CD4-positive, alpha-beta T cell treated with Interleukin-1 beta for 1 hour (primary cell): ENCODE measurements around the gene THADA.
"Not testable (repeated sequence)": the region's sequence is repeated elsewhere in the genome, so short reads cannot be mapped to it uniquely, and the experiment has no call there.

ENCODE experiments used
- DNase-seq, 2 donors: peaks; one replicate each; pipeline ENCODE4 v3.0.0-alpha.2; 2020 to 2022

Gene THADA

DNA sequence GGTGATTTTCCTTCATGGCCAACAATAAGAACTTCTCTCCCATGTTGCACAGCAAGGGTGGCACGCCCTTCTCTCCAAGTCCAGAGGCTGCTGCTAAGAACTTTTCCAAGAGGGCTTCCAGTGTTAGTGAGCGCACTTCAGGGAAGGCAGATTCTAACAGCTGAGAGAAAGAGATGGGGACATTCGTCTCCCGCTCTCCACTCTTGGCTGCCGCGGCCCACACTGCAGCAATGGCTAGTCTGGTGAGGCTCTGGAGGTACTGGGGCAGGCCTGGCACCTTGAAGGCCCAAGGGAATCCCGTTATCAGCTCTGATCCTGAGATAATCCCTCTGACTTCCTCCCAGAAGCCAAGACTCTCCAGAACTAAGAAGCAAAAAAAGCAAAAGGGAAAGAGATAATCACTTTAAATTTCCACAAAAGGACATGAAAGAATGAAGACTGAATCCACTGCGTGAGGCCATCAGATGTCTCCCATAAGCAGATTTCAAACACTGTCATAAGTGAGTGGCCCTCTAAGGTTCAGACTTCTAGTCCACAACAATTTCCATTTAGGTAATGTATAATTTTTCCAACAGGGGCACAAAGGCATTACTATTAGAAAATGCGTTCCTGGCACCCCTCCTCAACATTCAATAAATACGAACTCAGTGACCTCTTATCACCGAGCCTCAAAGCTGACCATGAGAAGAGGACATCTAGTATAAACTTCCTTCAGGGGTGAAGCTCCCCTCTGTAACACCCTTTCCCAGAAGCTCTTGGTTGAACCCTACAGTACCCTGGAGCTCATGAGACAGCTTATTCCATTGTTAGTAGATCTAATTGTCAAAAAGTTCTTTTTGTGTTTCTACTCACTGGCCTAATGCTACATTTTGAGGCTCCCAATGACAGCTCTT lies 302.7 kb downstream of the THADA start:
- no peak for DNase-seq

DNA sequence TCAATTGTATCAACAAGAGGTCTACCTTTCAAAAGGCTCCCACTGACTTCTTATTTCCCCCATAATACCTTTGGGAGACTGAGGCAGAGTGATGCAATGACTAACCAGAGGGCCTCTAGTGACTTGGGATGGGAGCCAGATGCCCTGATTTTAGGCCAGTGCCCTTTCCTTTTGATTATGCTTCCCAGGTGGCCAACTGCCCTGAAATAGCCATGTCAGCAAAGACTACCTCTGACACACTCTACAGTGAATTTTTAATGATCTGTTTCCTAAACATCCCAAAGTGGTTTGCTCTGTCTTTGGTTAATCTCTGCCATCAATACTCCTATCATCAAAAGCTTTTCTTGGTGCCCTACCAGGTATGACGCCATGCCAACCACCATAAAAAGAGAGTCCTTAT lies 303.5 kb downstream of the THADA start:
- no peak for DNase-seq

DNA sequence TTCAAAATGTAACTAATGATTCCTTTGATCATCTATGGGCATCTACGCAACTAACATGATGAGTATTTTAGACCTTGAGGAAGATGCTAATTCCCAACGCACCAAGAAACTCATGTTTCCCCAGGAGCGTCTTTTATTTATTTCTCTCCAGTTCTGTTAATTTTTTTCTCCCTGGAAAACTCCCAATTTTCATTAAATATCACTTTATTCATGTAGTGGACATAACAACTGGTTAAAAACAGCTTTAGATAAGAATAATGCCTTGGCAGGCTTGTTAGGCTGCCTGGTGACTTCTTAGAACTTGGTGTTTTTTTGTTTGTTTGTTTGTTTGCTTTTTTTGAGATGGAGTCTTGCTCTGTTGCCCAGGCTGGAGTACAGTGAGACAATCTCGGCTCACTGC lies 306.5 kb downstream of the THADA start:
- no peak for DNase-seq

DNA sequence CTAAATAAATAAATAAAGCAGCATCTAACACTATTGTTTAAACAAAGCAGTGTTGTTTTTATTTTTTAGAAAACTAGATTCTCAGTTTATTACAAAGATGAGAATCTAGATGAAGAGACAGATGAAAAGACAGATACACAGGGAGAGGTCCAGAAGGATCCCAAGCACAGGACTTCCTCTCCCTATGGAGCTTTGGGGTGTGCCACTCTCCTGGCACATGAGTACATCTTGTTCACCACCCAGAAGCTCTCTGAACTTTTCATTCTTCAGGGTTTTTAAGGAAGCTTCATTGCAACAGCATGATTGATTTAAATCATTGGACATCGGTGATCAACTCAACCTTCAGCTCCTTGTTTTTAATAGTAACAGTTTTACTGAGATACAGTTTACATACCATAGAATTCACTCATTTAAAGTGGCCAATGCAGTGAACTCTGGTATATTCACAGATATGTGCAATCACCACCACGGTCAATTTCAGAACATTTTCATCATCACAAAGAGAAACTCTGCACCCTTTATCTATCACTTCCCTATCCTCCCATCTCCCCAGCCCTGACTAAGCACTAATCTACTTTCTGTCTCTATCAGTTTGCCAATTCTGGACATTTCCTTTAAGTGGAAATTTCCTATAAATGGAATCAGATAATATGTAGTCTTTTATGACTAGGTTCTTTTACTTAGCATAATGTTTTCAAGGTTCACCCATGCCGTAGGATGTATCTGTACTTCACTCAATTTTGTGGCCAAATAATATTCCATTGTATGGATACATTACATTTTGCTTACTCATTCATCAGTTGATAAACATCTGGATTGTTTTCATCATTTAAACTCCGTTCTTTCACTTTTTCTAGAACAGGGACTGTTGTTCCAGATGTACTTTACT lies 307.2 kb downstream of the THADA start:
- DNase-seq, result no peak

DNA sequence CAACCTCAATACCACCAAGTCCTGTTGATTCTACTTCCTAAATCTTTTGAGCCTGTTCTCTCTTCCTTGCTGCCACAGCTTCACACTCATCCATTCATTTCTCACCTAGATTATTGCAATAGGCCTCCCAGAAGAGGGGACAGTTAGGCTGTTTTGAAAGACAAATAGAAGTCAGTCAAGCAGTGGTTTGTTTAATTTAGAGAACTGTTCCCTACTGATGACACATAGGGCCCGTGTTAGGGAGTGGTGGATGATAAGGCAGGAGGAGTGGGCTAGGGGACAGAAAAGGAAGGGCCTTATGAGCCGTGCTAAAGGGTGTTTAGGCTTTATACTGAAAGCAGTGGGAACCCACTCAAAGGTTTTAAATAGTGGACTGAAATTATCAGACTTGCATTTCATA lies 309.9 kb downstream of the THADA start:
- DNase-seq, result no peak

DNA sequence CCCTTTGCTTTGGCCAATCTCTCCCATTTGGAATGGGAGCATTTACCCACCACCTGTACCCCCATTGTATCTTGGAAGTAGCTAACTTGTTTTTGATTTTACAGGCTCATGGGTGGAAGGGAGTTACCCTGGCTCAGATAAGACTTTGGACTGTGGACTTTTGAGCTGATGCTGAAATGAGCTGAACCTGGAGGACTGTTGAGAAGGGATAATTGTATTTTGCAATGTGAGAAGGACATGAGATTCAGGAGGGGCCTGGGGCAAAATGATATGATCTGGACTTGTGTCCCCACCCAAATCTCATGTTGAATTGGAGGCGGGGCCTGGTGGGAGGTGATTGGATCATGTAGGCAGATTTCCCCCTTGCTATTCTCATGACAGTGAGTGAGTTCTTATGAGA lies 310.9 kb downstream of the THADA start:
- no peak for DNase-seq

DNA sequence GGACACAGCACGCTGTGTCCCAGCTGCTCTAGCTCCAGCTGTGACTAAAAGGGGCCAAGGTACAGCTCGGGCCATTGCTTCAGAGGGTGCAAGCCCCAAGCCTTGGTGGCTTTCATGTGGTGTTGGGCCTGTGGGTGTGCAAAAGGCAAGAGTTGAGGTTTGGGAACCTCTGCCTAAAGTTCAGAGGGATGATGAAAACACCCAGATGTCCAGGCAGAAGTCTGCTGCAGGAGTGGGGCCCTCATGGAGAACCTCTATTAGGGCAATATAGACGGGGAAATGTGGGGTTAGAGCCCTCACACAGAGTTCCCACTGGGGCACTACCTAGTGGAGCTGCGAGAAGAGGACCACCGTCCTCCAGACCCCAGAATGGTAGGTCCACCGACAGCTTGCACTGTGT lies 311.5 kb downstream of the THADA start:
- DNase-seq, result not testable (repeated sequence)

DNA sequence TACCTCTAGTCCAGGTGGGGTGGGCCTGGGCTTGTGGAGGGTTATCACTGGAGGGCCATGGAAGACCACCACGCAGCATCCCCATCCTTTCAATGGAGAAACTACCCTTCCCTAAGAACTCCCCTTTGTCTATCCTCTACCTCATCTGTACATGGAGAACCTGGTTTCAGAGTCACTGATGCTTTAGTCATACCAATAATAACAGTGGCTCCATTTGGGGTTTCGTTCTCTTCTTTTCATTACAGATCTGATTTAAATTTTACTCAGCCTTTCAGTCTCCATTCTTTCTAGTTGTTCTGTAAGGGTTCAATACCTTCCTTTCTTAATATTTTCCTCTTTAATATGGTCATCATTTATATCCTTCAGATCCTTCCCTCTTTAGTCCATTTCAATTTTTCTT lies 314.8 kb downstream of the THADA start:
- no peak for DNase-seq

DNA sequence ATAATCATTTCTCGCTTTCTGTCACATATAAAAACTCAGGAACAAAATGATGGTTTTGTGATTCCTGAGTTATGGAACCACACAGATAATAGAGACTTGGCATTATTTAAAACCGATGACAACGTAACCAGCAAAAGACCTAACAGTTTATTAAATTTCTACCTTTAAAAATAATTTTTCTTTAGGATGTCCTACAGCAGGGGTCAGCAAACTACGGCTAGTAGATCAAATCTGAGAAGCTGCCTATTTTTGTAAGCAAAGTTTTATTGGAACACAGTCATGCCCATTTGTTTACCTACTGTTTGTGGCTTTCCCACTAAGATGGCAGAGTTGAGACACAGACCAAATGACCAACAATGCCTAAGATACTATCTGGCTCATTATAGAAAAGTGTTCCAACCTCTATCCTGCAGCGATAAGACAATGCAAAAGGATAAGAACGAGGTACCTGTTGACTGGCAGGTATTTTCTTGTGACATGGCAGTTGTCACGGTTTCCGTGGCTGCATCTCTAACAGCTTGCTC lies 316.5 kb downstream of the THADA start:
- DNase-seq, result no peak

DNA sequence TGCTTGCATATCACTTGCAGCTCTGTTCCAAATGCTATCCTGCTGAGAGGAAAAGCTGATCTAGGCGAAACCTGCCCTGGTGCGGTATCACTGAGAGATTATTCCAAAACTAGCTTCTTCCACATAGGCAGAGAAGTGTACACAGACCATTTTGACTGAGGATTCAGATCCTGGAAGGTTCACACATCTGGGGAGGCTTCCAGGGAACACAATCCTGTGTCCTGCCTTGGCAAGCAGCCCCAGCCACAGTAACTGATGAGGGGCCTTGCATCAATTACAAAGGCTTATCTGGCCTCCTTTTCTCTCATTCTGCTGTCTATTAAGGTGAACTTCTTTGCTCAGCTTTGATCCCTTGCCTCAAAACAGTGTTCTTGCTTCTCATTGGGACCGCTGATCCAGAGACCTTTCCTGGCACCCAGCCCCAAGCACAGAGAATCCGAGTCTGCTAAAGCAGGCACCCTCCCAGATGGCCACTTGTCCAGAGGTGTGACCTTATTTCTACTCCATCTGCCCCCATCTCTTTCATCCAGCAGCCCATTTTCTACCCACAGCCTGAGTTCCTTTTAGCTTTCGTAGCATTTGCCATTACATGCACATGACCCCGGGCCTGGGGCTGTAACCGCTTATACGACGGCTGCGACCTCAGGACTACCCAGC lies 317.1 kb downstream of the THADA start:
- DNase-seq, result no peak

DNA sequence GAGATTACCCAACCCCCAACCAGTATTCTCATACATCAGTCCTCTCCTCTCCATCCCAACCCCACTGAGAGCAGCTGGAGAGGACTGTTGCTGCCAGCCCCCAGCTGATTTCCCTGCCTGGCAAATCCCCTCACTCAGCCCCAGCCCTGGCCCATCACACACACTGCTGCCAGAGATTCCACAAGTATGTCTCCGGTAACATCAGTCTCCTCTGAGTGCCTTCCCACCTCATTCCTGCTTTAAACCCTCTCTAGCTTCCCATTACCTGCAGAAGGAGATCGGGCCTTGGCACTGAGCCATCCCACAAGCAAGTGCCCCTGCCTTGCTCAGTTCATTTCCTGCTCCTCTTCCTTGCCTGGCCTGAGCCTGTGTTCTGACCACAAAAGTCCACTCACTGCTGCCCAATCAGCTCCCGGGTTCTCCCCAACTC lies 318.9 kb downstream of the THADA start:
- DNase-seq, result no peak

DNA sequence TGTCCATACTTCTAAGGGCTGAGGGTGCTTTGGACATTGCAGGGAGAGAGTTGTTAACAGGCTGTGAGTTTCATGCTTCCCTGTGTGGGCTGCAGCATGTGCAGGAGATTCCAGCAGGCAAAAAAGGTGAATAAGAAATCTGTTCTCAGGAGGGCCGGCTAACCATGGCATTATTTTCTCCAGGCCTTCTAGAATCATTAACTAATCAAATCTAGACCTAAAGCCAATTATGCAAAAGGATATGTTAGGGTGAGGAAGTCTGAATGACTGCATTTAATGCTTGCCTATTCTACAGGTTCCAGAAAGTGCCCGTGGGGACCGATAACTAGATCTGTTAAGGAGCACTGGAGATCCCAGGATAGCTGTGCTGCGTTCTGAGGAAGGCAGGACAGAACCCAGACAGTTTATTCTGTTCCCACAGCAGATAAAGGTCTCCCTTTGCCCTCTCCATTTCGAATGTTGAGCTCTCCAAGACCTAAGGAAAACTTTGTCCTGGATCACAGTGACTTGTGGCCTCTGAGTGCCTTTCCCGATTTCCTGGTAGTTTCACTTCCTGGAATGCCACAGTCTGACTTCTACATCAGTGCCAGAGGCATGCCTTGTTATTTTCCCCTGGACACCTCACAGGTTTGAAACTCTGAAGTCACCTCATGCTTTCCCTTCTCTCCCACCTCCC lies 319.4 kb downstream of the THADA start:
- no peak for DNase-seq

DNA sequence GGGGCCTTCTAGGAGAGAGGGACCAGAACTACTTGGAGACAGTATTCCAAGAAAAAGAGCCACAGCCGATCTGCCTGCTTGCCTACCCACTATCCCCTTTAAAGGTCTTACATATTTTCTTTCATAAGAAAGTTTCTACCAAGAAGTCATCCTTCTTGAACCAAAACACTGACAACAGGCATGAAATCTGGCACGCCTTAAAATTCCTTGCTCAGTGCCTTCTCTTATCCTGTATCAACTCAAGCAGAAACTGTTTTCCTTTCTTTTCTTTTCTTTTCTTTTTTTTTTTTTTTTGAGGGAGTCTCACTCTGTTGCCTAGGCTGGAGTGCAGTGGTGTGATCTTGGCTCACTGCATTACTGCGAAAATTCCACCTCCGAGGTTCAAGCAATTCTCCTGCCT lies 321.1 kb downstream of the THADA start:
- DNase-seq, result no peak

DNA sequence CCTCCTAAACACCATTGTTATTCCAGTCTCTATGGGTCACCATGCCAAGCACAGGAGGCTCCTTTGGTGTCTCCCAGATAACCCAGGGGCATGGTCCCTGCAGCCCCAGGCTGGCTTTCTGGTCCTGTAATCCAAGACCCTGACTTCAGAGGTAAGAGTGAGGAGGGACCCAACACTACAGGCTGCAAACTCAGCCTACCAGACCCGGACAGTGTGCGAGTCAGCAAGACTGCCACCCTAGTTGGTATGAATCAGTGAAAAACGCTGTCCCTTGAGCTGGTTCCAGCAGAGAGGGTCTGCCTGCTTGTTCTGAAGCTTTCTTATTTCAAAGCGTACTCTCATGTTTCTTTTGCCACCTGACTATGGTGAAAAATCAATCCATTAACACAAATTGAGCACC lies 321.8 kb downstream of the THADA start:
- no peak for DNase-seq

DNA sequence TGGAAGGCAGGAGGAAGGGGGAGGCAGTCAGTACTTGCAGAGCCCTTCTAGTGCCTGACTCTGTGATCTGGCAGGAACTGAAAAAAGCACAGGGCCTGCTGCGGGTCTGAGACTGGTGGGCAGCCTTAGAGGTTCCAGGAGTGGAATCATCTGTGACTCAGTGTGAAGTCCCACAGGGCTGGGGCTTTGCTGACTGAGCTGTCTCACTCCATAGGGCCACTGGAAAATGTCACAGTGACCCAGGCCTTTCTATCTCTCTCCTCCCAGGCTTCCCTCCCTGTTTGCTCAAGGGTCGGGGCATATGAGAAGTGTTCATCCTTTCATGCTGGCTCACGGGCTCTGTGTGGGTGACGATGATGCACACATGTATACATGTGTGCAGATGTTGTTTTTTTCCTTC lies 322.3 kb downstream of the THADA start:
- no peak for DNase-seq

DNA sequence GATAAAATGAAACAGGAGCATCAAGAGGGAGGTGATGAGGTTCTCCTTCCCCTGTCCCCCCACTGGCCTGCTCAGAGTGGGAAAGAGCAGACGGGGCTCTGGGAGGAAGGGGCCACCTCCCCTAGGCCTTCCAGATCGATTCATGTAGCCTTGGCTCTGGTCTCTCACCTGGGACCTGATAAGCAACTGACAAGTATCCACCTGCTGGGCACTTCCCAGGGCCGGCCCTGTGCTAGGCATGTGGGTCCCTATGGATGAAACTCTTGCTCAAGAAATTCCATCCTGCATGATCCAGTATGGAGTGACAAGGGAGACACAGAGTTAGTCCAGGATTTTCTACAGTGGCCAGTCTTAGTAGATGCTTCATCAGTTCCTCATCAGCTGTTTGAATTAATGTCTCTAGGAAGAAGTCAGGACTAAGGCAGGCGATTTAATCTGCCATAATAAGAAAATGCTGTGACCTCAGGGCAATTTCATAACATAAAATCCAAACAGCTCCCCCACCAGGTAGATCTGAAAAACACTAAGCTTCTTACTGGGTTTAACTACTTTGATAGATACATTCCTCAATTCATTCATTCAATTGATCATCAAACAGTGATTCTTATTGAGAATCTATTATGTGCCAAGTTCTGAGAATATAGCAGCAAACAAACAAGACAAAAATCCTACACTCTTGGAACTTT lies 324.8 kb downstream of the THADA start:
- no peak for DNase-seq

DNA sequence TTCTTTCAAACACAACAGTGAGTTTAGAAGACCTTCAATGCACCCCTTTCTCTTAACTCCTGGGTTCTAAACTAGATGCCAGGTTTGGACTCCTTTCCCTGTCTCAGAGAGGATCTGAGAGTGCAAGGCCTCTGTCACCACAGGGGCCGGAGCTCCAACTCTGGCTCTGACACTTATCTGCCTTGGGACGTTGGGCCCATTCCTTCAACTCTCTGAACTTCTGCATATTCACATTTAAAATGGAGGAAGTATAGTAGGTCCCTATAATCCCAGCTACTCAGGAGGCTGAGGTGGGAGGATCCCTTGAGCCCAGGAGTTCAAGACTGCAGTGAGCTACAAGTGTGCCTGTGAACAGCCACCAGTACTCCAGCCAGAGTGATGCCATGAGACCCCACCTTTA lies 325.4 kb downstream of the THADA start:
- DNase-seq, result no peak

DNA sequence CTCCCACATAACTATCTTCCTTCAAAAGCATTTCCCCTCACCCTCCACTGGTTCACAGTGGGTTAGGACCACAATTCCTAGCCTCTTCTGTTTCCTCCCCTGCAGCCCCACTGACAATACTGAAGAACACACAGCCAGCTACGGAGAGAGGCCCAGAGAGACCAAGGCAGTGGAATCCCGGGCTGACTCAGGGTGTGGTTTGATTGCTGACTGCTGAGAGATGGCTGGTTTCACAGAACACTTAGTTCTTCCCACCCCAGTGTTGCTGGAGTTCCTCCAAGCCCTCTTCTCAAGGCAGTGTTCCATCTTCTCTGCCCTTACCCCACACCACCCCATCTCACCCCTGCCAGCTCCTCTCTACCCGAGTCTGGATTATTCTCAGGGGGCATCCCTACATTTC lies 326.1 kb downstream of the THADA start:
- DNase-seq, result no peak

DNA sequence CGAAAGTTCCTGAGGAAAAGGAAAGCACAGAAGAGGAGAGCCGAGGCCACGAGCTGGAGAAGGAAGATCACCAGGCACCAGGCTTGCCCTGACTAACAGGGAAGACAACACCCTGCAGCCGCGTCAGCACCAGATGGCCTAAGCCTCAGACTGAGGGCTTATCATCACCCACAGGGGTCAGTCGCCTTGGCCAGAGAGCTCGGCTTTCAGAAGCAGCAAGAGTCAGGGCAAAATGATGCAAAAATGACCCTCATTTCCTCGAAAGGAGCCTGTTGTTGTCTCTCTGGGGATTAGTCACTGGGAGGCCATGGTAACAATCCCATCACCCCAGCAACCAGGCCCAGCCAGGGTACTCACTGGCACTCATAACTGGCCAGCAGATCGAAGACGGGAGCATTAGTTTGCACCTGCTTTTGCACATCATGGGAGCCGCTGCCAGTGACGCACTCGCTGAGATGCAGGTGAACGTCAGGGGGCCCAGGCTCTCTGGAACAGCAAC lies 326.7 kb downstream of the THADA start:
- peak in 1 of 2 donors; percentile 39 for DNase-seq

DNA sequence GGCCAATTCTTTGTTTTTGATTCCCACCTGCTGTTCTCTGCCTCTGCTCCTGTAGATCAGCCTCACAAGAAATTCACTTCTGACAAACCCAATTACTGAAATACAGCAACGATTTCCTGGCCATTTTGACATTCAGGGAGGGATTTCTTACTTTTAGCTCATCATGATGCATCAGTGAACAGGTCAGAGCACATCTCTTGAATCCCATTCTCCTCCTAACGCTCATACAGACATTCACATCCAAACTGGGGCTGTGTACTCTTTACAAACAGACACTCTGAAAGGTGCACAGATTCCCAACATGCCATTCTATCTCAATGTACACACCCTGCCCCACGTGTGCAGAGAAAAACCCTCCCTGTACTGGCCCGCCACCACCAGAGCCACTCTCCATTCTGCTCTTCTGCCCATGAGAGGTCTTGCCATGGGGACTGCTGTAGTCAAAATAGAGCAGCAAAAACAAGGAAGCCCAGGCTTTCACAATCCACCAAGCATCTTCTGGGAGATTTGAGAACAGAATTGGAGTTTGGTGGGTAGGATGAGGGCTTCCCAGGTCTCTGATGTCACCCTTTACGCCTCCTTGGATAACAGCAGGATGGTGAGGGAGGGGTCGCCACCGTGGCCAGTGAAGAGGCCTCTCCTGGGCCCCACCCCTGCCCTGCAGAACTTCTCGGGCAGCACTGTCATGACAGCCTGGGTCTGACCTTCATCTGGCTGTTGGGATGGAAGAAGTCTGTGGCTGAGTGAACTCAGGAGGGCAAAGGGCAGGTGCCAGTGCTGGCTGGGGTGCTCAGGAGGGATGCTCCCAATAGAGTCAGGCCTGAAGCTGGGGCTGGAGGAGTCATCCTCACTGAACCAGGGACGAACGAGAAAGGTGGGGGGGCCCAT lies 327.5 kb downstream of the THADA start:
- DNase-seq, result peak in 1 of 2 donors; percentile 9

DNA sequence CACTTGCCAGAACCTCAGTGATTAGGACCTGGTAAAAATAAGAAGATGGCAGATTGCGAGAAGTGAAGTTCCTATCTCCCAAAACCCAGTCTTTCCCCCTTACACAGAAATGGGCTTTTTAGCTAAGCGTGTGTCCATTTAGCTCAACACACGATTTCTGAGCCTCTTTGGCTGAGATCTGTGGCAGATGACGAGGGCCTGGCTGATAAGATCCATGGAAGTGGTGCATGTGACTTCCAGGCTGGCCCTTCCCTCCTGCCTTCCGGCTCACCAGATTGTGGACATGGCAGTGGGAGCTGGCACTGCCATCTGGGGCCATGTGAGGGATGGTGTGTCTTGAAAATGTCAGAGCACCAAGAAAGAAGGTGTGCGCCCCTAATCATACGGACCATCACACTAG lies 328.5 kb downstream of the THADA start:
- DNase-seq, result no peak
